Immature natural killer cell (primary cell): ENCODE results near the gene SOX18. TPM values are rescaled to one million over a fixed set of nuclear protein-coding genes. Genes with fewer than 3 reads are reported as not detected.
"Not testable (repeated sequence)": the region's sequence is repeated elsewhere in the genome, so short reads cannot be mapped to it uniquely, and the experiment has no call there.

Experiments used
- DNase-seq, 3 donors: peaks; one replicate each; pipeline ENCODE4 v3.0.0; 2022; ENCODE audit warnings: mixed read lengths in 1 of 3
- H3K27ac Mint-ChIP-seq, 6 donors: one replicate each; pipeline ENCODE4 v1.8.0; 2020; ENCODE audit warnings: mixed read lengths in 6 of 6, mild to moderate bottlenecking in 5 of 6, inconsistent platforms in 4 of 6, moderate library complexity in 3 of 6
- H3K27me3 Mint-ChIP-seq, 3 donors: one replicate each; pipeline ENCODE4 v1.8.0; 2020 to 2021; ENCODE audit warnings: low read depth in 3 of 3, mild to moderate bottlenecking in 3 of 3, mixed read lengths in 3 of 3, moderate library complexity in 3 of 3, inconsistent platforms in 1 of 3
- H3K36me3 Mint-ChIP-seq, 3 donors: one replicate each; pipeline ENCODE4 v1.8.0; 2020; ENCODE audit warnings: mixed read lengths in 3 of 3, inconsistent platforms in 2 of 3, mild to moderate bottlenecking in 2 of 3
- H3K4me1 Mint-ChIP-seq, 2 donors: one replicate each; pipeline ENCODE4 v1.8.0; 2020; ENCODE audit warnings: inconsistent platforms in 2 of 2, mild to moderate bottlenecking in 2 of 2, mixed read lengths in 2 of 2, moderate library complexity in 1 of 2
- H3K4me3 Mint-ChIP-seq, 5 donors: one replicate each; pipeline ENCODE4 v1.8.0; 2020; ENCODE audit warnings: mild to moderate bottlenecking in 5 of 5, mixed read lengths in 5 of 5, inconsistent platforms in 3 of 5, moderate library complexity in 3 of 5
- H3K9me3 Mint-ChIP-seq, 6 donors: one replicate each; pipeline ENCODE4 v1.8.0; 2020; ENCODE audit warnings: mild to moderate bottlenecking in 6 of 6, mixed read lengths in 6 of 6, inconsistent platforms in 4 of 6, moderate library complexity in 3 of 6
- polyA plus RNA-seq, 3 donors: library from polyadenylated mRNA; unstranded; fragments of 300-500 nt; fragmentation: Illumina TruSeq; gene quantifications; one replicate each; pipeline ENCODE4 v1.2.3, GENCODE V29; 2021

The SOX18 gene
- not detected for polyA plus RNA-seq

- H3K4me3 Mint-ChIP-seq, result peak within 1 kb of the TSS in 1 of 5 donors; percentile 27
- H3K27ac Mint-ChIP-seq, result no peak within 1 kb of the TSS
- no peak for DNase-seq
- H3K36me3 Mint-ChIP-seq, result no peaks in the 10 kb centered on the region
- H3K27me3 Mint-ChIP-seq, result peaks cover 8 to 12% (median 9%) of the 10 kb centered on the region in 3 donors
- no peaks in the 10 kb centered on the region for H3K4me1 Mint-ChIP-seq
- no peaks in the 10 kb centered on the region for H3K9me3 Mint-ChIP-seq
Measured at GRCh38 chr20:64049060-64049877, at the start of gene SOX18. SOX18 (minus strand) TSS chr20:64049639; CDS start chr20:64049516, 123 bp downstream.

GRCh38 chr20:64098471-64099013 lies 49.1 kb upstream of the SOX18 start:
- Mint-ChIP-seq H3K27ac (no peak overlapping the region), H3K36me3 (peaks cover 0 to 4% (median 0%) of the 10 kb centered on the region in 3 donors), H3K4me1 (peaks cover 4 to 5% of the 10 kb centered on the region in 2 donors), H3K27me3 (peaks cover 2 to 12% (median 11%) of the 10 kb centered on the region in 3 donors), H3K4me3 (no peak overlapping the region), H3K9me3 (no peaks in the 10 kb centered on the region)
- DNase-seq, result no peak

- DNase-seq, result no peak
- peaks cover 2 to 4% of the 10 kb centered on the region in 2 donors for H3K4me1 Mint-ChIP-seq
- H3K36me3 Mint-ChIP-seq, result peaks cover 0 to 4% (median 0%) of the 10 kb centered on the region in 3 donors
- no peak overlapping the region for H3K4me3 Mint-ChIP-seq
- H3K27me3 Mint-ChIP-seq, result peaks cover 0 to 9% (median 6%) of the 10 kb centered on the region in 3 donors
- peak overlapping the region in 2 of 6 donors; percentile 0 for H3K27ac Mint-ChIP-seq
- no peaks in the 10 kb centered on the region for H3K9me3 Mint-ChIP-seq
Measured at GRCh38 chr20:64096535-64096934, 47.1 kb upstream of the SOX18 start.

- Mint-ChIP-seq H3K36me3 (peaks cover 0 to 4% (median 0%) of the 10 kb centered on the region in 3 donors), H3K27ac (no peak overlapping the region), H3K27me3 (peaks cover 0 to 6% (median 4%) of the 10 kb centered on the region in 3 donors), H3K4me1 (peaks cover 0 to under 1% of the 10 kb centered on the region in 2 donors), H3K4me3 (no peak overlapping the region), H3K9me3 (no peaks in the 10 kb centered on the region)
- no peak for DNase-seq
Measured at GRCh38 chr20:64095927-64096326, 46.5 kb upstream of the SOX18 start.

- no peak for DNase-seq
- H3K9me3 Mint-ChIP-seq, result no peaks in the 10 kb centered on the region
- H3K27ac Mint-ChIP-seq, result no peak overlapping the region
- peaks cover 0 to 4% (median 0%) of the 10 kb centered on the region in 3 donors for H3K36me3 Mint-ChIP-seq
- no peak overlapping the region for H3K4me3 Mint-ChIP-seq
- H3K27me3 Mint-ChIP-seq, result peaks cover 0 to 6% (median 3%) of the 10 kb centered on the region in 3 donors
- H3K4me1 Mint-ChIP-seq, result no peaks in the 10 kb centered on the region
Measured at GRCh38 chr20:64095455-64095854, 46.0 kb upstream of the SOX18 start.

GRCh38 chr20:64093013-64093503 lies 43.6 kb upstream of the SOX18 start:
- H3K4me1 Mint-ChIP-seq, result no peaks in the 10 kb centered on the region

GRCh38 chr20:64092258-64093012 lies 43.0 kb upstream of the SOX18 start:
- Mint-ChIP-seq H3K27ac (no peak overlapping the region), H3K4me1 (no peaks in the 10 kb centered on the region), H3K36me3 (peaks cover 0 to 4% (median 0%) of the 10 kb centered on the region in 3 donors), H3K9me3 (peaks cover 0 to 4% (median 0%) of the 10 kb centered on the region in 6 donors), H3K27me3 (peaks cover 0 to 8% (median 5%) of the 10 kb centered on the region in 3 donors), H3K4me3 (no peak overlapping the region)
- no peak for DNase-seq

More at GRCh38 chr20:64093013-64093503, 43.6 kb upstream of the SOX18 start:
- Mint-ChIP-seq H3K27ac (no peak overlapping the region), H3K36me3 (peaks cover 0 to 4% (median 0%) of the 10 kb centered on the region in 3 donors), H3K4me3 (no peak overlapping the region), H3K9me3 (no peaks in the 10 kb centered on the region), H3K27me3 (peaks cover 0 to 8% (median 5%) of the 10 kb centered on the region in 3 donors)
- DNase-seq, result no peak

GRCh38 chr20:64091770-64092169 lies 42.3 kb upstream of the SOX18 start:
- H3K4me1 Mint-ChIP-seq, result no peaks in the 10 kb centered on the region
- no peak overlapping the region for H3K27ac Mint-ChIP-seq
- H3K27me3 Mint-ChIP-seq, result peaks cover 0 to 8% (median 5%) of the 10 kb centered on the region in 3 donors
- peaks cover 0 to 2% (median 0%) of the 10 kb centered on the region in 3 donors for H3K36me3 Mint-ChIP-seq
- peaks cover 0 to 4% (median 0%) of the 10 kb centered on the region in 6 donors for H3K9me3 Mint-ChIP-seq
- no peak for DNase-seq
- no peak overlapping the region for H3K4me3 Mint-ChIP-seq

- Mint-ChIP-seq H3K27ac (no peak overlapping the region), H3K27me3 (peaks cover 0 to 8% (median 5%) of the 10 kb centered on the region in 3 donors), H3K4me3 (no peak overlapping the region), H3K36me3 (no peaks in the 10 kb centered on the region), H3K4me1 (no peaks in the 10 kb centered on the region), H3K9me3 (peaks cover 0 to 4% (median 0%) of the 10 kb centered on the region in 6 donors)
- no peak for DNase-seq
Measured at GRCh38 chr20:64091340-64091739, 41.9 kb upstream of the SOX18 start.

GRCh38 chr20:64090165-64090564 lies 40.7 kb upstream of the SOX18 start:
- no peaks in the 10 kb centered on the region for H3K4me1 Mint-ChIP-seq
- no peak overlapping the region for H3K4me3 Mint-ChIP-seq
- no peaks in the 10 kb centered on the region for H3K36me3 Mint-ChIP-seq
- H3K9me3 Mint-ChIP-seq, result peaks cover 0 to 4% (median 0%) of the 10 kb centered on the region in 6 donors
- peaks cover 5 to 13% (median 5%) of the 10 kb centered on the region in 3 donors for H3K27me3 Mint-ChIP-seq
- no peak for DNase-seq
- H3K27ac Mint-ChIP-seq, result no peak overlapping the region

- not testable (repeated sequence) for H3K4me1 Mint-ChIP-seq, H3K4me3 Mint-ChIP-seq, DNase-seq, H3K9me3 Mint-ChIP-seq, H3K27ac Mint-ChIP-seq, H3K36me3 Mint-ChIP-seq
- H3K27me3 Mint-ChIP-seq, result peaks cover 5 to 18% (median 11%) of the 10 kb centered on the region in 3 donors
Measured at GRCh38 chr20:64088586-64088985, 39.1 kb upstream of the SOX18 start.

- peaks cover 10% of the 10 kb centered on the region in 2 donors for H3K4me1 Mint-ChIP-seq
- not testable (repeated sequence) for H3K9me3 Mint-ChIP-seq, H3K36me3 Mint-ChIP-seq, H3K4me3 Mint-ChIP-seq, DNase-seq, H3K27ac Mint-ChIP-seq
- H3K27me3 Mint-ChIP-seq, result peaks cover 5 to 18% (median 9%) of the 10 kb centered on the region in 3 donors
Measured at GRCh38 chr20:64087226-64087825, 37.9 kb upstream of the SOX18 start.

- Mint-ChIP-seq H3K9me3 (peaks cover 0 to 4% (median 0%) of the 10 kb centered on the region in 6 donors), H3K27me3 (peaks cover 5 to 18% (median 8%) of the 10 kb centered on the region in 3 donors), H3K36me3 (no peaks in the 10 kb centered on the region), H3K27ac (no peak overlapping the region), H3K4me1 (peaks cover 10% of the 10 kb centered on the region in 2 donors), H3K4me3 (no peak overlapping the region)
- DNase-seq, result no peak
Measured at GRCh38 chr20:64086801-64087200, 37.4 kb upstream of the SOX18 start.
